Duodenal mucosa (tissue), 2 donors: ENCODE results near the gene SVOP.
A peak's percentile ranks its signal among the peaks of the same experiment; 100 is the strongest.
"Not testable (repeated sequence)": the region's sequence is repeated elsewhere in the genome, so short reads cannot be mapped to it uniquely, and the experiment has no call there.

ENCODE experiments used
- H3K27ac ChIP-seq: one replicate; pipeline ENCODE4 v1.7.0; 2013; ENCODE audit warnings: low read depth, low read length
- H3K27me3 ChIP-seq, 2 donors: one replicate each; pipeline ENCODE4 v1.7.0; 2013; ENCODE audit warnings: low read length in 2 of 2, control low read depth in 1 of 2; ENCODE audit not compliant: insufficient read depth in 2 of 2, control insufficient read depth in 1 of 2
- H3K36me3 ChIP-seq, 2 donors: one replicate each; pipeline ENCODE4 v1.7.0; 2013; ENCODE audit warnings: low read length in 2 of 2, control low read depth in 1 of 2; ENCODE audit not compliant: insufficient read depth in 2 of 2, control insufficient read depth in 1 of 2
- H3K4me1 ChIP-seq, 2 donors: one replicate each; pipeline ENCODE4 v1.7.0; 2013; ENCODE audit warnings: low read length in 2 of 2, control low read depth in 1 of 2; ENCODE audit not compliant: insufficient read depth in 2 of 2, control insufficient read depth in 1 of 2
- H3K4me3 ChIP-seq, 2 donors: one replicate each; pipeline ENCODE4 v1.7.0; 2013; ENCODE audit warnings: low read length in 2 of 2, low read depth in 1 of 2
- H3K9ac ChIP-seq, 2 donors: one replicate each; pipeline ENCODE4 v1.7.0; 2013; ENCODE audit warnings: low read length in 2 of 2, low read depth in 1 of 2
- H3K9me3 ChIP-seq, 2 donors: one replicate each; pipeline ENCODE4 v1.7.0; 2013; ENCODE audit warnings: low read length in 2 of 2, control low read depth in 1 of 2; ENCODE audit not compliant: control insufficient read depth in 1 of 2

Gene SVOP

DNA sequence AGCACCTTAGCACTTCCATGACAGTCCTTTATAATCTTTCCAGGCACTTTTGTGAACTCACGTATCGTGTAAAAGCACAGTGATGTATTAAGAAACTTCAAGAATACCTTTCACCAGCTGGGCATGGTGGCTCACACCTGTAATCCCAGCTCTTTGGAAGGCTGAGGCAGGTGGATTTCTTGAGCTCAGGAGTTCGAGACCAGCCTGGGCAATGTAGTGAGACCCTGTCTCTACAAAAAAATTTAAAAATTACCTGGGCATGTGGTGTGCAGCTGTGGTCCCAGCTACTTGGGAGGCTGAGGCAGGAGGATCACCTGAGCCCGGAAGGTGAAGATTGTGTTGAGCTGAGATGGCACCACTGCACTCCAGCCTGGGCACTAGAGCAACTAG lies 33.3 kb upstream of the SVOP start:
- peaks cover 3 to 14% of the 10 kb centered on the region in 2 donors for H3K36me3 ChIP-seq
- H3K9ac ChIP-seq, result peak overlapping the region; percentile 45 to 97
- H3K27me3 ChIP-seq, H3K9me3 ChIP-seq: not testable (repeated sequence)
- peak overlapping the region; percentile 69 to 86 for H3K4me3 ChIP-seq
- peak overlapping the region; percentile 71 for H3K27ac ChIP-seq
- peaks cover 4 to 17% of the 10 kb centered on the region in 2 donors for H3K4me1 ChIP-seq

DNA sequence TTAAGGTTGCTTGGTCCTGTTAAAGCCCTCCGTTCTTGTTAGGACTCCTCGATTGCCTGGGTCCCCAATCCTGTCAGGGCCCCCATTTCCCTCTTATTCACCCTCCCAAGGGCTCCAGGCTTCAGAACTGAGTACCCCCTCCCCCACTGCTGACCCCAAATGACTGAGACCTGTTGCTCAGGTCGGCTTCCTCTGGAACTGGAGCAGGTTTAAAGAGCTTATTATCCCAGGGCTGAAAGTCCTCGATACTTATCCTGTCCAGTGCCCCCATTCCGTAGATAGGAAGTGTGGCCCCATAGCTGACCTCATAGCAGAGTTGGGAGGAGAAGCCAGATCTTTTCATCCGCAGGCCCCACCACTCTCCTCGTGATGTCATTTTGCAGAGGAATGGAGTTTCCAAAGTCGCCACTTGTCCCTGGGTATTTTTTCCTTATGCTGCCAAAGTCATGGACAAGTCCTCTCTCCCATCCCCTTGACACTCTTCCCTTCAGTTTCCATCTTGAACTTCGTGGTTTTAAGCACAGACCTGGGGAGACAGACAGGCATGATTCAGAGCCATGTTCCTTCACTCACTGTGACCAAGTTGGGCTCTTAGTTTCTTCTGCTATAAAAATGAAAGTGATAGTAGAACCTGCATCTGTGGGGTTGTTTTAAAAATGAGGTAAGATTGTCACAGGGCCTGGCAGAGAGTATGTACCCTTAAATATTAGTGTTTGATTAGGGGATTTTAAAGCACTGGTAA lies 32.7 kb upstream of the SVOP start:
- peak overlapping the region; percentile 69 to 86 for H3K4me3 ChIP-seq
- H3K27ac ChIP-seq, result peak overlapping the region; percentile 71
- H3K4me1 ChIP-seq, result peaks cover 4 to 17% of the 10 kb centered on the region in 2 donors
- H3K27me3 ChIP-seq, result no peaks in the 10 kb centered on the region
- H3K9me3 ChIP-seq, result no peaks in the 10 kb centered on the region
- peaks cover under 1 to 10% of the 10 kb centered on the region in 2 donors for H3K36me3 ChIP-seq
- H3K9ac ChIP-seq, result peak overlapping the region; percentile 45 to 97

DNA sequence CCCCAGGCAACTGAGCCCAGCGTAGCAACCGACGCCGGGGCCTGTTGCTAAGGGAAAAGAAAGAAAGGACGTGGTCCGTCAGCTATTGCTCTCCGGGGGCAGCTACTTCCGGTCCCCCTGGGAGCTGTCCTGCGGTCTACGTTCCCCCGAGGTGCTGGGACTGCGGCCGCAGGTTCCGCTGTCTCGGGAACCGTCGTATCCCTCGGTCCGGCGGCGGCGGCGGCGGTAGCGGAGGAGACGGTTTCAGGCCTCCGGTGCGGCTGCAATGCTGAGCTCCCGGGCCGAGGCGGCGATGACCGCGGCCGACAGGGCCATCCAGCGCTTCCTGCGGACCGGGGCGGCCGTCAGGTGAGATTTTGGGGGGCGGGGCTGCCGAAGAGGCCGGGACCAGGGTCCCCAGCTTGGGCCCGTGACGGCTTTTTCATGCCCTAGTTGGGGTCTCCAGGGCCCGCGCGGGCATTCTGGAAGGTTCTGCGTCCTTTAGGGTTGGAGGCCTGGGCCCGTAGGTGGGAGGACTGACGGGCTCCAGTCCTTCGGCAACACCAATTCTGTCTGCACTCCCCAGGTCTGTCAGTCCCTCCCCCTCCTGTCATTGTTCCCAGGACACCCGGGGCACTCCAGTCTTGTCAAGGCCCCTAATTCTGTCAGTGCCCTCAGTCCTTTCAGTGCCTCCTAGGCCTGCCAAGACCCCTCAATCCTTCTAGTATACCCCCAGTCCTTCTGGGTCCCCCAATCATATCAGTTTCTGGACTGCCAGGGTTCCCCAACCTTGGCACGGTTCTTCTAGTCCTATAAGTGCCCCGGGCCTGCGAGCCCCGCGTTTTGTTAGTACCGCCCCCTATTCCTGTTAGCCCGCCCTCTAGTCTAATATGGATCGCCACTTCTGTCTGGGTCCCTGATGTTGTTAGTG lies 31.8 kb upstream of the SVOP start, which contains the start of gene USP30:
Gene USP30 (plus strand): TSS at position 163 of the 910 bp plus-strand sequence. CDS start 103 bp downstream, at position 266.
- H3K9ac ChIP-seq, result peak within 1 kb of the TSS; percentile 45 to 97
- H3K9me3 ChIP-seq, result no peaks in the 10 kb centered on the region
- H3K36me3 ChIP-seq, result peaks cover 0 to 2% of the 10 kb centered on the region in 2 donors
- peak within 1 kb of the TSS; percentile 71 for H3K27ac ChIP-seq
- peaks cover 4 to 17% of the 10 kb centered on the region in 2 donors for H3K4me1 ChIP-seq
- H3K4me3 ChIP-seq, result peak within 1 kb of the TSS; percentile 69 to 86
- no peaks in the 10 kb centered on the region for H3K27me3 ChIP-seq

DNA sequence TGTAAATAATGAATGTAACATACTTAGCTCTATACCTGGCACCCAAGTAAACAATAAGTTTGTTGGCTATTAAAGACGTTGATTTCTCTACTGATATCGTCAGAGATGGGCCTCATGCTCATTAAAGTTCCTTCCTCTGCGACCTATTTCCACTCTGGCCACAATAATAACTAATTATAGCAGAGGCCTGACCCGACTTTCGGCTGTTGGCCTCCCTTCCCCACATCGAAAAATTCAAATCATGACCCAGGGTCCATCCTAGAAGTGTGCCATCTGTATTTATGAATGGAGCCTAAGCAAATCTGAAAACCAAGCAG lies 31.2 kb upstream of the SVOP start:
- no peaks in the 10 kb centered on the region for H3K9me3 ChIP-seq
- H3K36me3 ChIP-seq, result no peaks in the 10 kb centered on the region
- H3K4me3 ChIP-seq, result peak overlapping the region; percentile 69 to 86
- H3K9ac ChIP-seq, result peak overlapping the region; percentile 34 to 45
- no peaks in the 10 kb centered on the region for H3K27me3 ChIP-seq
- no peak overlapping the region for H3K27ac ChIP-seq
- peaks cover 4 to 17% of the 10 kb centered on the region in 2 donors for H3K4me1 ChIP-seq

DNA sequence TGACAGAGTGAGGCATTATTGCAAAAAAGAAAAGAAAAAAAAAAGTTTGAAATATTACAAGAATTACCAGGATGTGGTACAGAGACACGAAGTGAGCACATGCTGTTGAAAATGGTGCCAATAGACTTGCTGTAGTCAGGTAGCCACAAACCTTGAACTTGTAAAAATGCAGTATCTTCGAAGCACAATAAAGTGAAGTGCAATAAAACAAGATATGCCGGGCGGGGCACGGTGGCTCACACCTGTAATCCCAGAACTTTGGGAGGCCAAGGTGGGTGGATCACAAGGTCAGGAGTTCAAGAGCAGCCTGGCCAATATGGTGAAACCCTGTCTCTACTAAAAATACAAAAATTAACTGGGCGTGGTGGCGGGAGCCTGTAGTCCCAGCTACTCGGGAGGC lies 28.9 kb upstream of the SVOP start:
- H3K27me3 ChIP-seq, H3K9me3 ChIP-seq, H3K27ac ChIP-seq, H3K9ac ChIP-seq, H3K4me3 ChIP-seq, H3K36me3 ChIP-seq: not testable (repeated sequence)
- H3K4me1 ChIP-seq, result peaks cover 4 to 17% of the 10 kb centered on the region in 2 donors

DNA sequence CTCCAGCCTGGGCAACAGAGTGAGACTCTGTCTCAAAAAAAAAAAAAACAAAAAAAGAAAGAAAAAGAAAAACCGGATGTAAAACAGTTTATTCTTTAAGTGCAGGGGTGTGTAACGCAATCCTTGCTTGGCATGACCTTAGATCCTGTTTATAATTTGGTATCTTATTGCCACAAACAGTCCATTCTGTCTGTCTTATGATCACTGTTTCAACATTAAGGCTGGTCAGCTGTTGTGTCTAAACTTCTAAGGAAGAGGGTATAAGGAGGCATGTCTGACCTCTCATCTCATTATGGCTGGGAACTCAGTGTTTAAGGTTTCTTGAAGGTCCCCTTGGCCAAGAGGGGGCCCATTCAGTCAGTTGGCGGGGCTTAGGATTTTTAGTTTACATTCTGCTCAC lies 27.8 kb upstream of the SVOP start:
- H3K27me3 ChIP-seq, H3K9me3 ChIP-seq: not testable (repeated sequence)

DNA sequence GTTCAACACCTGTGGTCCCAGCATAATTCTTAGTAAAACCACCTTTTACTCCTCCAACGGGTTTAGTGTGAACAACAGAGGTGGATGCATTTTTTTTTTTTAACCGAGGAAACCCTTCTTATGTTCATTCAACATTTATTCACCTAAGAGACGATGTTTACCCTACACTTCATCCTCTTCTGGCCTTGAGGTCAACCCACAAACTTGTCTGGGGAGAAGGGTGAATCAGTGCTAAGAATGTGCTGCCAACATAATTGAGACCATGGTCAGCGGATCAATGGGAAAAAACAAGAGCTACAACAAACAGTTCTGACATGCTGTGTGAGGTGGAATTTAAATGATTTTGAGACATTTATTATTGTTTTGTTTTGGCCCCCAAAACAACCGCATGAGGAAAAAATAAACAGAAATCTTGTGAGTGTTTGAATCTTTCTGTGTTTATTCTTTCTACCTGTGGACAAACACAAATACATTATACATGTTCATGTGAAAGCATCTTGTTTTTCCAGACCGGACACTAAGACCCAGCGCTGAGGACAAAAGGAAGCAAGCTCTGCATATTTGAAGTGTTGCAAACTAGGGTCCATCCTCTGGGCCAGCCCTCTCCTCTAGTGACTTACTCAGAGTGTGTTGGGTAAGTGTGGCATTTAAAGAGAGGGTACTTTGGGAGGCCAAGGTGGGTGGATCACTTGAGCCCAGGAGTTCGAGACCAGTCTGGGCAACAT lies 26.4 kb upstream of the SVOP start:
- Histone ChIP-seq H3K9me3 (no peaks in the 10 kb centered on the region), H3K27ac (no peak overlapping the region), H3K4me1 (peaks cover 0 to 4% of the 10 kb centered on the region in 2 donors), H3K36me3 (no peaks in the 10 kb centered on the region), H3K4me3 (no peak overlapping the region), H3K27me3 (no peaks in the 10 kb centered on the region), H3K9ac (no peak overlapping the region)

More for the DNA sequence above, 27.8 kb upstream of the SVOP start:
- not testable (repeated sequence) for H3K4me3 ChIP-seq, H3K9ac ChIP-seq, H3K36me3 ChIP-seq, H3K27ac ChIP-seq
- peaks cover 0 to 13% of the 10 kb centered on the region in 2 donors for H3K4me1 ChIP-seq

DNA sequence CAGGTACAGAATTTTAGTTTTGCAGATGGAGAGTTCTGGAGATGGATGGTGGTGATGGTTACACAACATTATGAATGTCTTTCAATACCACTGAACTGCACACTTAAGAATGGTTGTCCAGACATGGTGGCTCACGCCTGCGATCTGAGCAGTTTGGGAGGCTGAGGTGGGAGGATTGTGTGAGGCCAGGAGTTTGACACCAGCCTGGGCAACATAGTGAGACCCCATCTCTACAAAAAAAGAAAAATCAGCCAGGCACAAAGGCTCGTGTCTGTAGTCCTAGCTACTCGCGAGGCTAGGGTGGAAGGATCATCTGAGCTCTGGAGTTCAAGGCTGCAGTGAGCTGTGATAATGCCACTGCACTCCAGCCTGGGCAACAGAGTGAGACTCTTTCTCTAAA lies 23.4 kb upstream of the SVOP start:
- H3K9ac ChIP-seq, result no peak overlapping the region

DNA sequence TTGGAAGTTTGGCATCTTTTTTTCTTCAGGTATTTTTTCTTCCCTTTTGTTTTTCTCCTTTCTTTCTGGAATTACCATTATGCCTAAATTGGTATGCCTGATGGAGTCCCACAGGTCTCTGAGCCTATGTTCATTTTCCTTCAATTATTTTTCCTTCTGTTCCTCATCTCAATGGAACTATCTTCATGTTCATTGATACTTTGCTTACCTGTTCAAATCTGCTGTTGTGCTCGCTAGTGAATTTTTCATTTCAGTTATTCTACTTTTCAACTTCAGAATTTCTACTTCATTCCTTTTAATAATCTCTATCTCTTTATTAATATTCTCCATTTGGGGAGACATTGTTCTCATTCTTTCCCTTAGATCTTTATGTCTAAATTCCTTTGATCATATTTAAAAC lies 16.1 kb upstream of the SVOP start:
- H3K36me3 ChIP-seq, result no peaks in the 10 kb centered on the region
- peaks cover 0 to 3% of the 10 kb centered on the region in 2 donors for H3K27me3 ChIP-seq
- H3K9me3 ChIP-seq, result peaks cover 3 to 5% of the 10 kb centered on the region in 2 donors
- no peak overlapping the region for H3K9ac ChIP-seq
- no peak overlapping the region for H3K4me3 ChIP-seq
- H3K27ac ChIP-seq, result no peak overlapping the region
- no peaks in the 10 kb centered on the region for H3K4me1 ChIP-seq

More for the DNA sequence above, 23.4 kb upstream of the SVOP start:
- Histone ChIP-seq H3K9me3 (peaks cover 3 to 5% of the 10 kb centered on the region in 2 donors), H3K36me3 (no peaks in the 10 kb centered on the region), H3K27ac (no peak overlapping the region), H3K27me3 (peaks cover 0 to 3% of the 10 kb centered on the region in 2 donors), H3K4me1 (no peaks in the 10 kb centered on the region), H3K4me3 (no peak overlapping the region)
